ENCODE measurements around the gene CNKSR1.

DNA sequence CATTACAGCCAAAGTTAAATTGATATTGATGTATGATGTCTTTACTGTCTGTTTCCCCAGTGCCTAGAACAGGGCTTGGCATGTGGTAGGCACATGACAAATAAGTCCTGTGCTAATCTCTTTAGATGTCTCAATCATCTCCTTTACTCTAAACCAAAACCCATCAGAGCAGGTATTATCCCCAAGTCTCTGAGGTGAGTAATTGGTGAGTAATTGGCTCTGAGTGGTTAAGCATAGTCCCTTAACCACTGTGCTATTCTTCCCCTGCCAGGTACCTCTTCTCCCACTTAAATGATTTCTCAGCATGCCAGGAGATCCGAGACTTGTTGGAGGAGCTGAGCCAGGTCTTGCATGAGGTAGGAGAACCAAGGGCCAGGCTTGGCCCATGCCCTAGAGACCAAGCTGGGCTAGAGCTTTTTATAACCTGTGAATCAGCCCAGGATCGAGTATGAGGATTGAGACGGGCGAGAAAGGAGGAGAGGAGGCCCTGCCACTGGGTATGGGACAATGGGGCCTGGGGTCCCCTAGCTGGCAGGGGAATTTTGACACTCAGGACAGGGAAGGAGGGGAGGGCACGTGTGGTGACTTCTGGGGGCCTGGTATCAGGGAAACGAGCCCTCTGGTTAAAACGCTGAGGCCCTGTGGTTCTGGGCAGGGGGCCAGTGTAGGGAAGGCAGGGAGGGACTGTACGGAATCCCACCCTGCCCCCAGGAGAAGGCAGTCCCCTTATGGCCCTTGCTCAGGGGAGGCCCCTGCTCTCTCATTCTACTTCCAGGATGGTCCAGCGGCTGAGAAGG lies 4.5 kb downstream of the CNKSR1 start:
- TF ChIP-seq, protein P1, sequence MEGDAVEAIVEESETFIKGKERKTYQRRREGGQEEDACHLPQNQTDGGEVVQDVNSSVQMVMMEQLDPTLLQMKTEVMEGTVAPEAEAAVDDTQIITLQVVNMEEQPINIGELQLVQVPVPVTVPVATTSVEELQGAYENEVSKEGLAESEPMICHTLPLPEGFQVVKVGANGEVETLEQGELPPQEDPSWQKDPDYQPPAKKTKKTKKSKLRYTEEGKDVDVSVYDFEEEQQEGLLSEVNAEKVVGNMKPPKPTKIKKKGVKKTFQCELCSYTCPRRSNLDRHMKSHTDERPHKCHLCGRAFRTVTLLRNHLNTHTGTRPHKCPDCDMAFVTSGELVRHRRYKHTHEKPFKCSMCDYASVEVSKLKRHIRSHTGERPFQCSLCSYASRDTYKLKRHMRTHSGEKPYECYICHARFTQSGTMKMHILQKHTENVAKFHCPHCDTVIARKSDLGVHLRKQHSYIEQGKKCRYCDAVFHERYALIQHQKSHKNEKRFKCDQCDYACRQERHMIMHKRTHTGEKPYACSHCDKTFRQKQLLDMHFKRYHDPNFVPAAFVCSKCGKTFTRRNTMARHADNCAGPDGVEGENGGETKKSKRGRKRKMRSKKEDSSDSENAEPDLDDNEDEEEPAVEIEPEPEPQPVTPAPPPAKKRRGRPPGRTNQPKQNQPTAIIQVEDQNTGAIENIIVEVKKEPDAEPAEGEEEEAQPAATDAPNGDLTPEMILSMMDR (IDR thresholded peaks at IDR 0.05): no peak
- no peak for TF ChIP-seq EZH2 (IDR thresholded peaks at IDR 0.05; ENCODE audit: borderline replicate concordance, insufficient read depth, low read depth, low read length, poor library complexity, severe bottlenecking)

Data from B cell (primary cell).